Astrocyte of the spinal cord (primary cell): ENCODE data around the gene ZNF326.

Experiments used
- DNase-seq: peaks from one replicate; pipeline ENCODE4 v3.0.0; 2011; ENCODE audit warnings: low read depth, low spot score
- H3K4me3 ChIP-seq: 2 replicates; pipeline ENCODE4 v1.5.1; 2011; ENCODE audit warnings: low read depth, mild to moderate bottlenecking, low read length, moderate library complexity
- CTCF ChIP-seq: IDR thresholded peaks from 2 replicates; pipeline ENCODE4 v1.5.1; 2012; ENCODE audit warnings: low read depth, mild to moderate bottlenecking, low read length, inconsistent platforms
- in situ Hi-C: cut with HindIII; loops from 2 replicates; pipeline ENCODE4 v1.10.0; 2017; ENCODE audit warnings: low sequenced_read_pairs

Gene ZNF326

DNA sequence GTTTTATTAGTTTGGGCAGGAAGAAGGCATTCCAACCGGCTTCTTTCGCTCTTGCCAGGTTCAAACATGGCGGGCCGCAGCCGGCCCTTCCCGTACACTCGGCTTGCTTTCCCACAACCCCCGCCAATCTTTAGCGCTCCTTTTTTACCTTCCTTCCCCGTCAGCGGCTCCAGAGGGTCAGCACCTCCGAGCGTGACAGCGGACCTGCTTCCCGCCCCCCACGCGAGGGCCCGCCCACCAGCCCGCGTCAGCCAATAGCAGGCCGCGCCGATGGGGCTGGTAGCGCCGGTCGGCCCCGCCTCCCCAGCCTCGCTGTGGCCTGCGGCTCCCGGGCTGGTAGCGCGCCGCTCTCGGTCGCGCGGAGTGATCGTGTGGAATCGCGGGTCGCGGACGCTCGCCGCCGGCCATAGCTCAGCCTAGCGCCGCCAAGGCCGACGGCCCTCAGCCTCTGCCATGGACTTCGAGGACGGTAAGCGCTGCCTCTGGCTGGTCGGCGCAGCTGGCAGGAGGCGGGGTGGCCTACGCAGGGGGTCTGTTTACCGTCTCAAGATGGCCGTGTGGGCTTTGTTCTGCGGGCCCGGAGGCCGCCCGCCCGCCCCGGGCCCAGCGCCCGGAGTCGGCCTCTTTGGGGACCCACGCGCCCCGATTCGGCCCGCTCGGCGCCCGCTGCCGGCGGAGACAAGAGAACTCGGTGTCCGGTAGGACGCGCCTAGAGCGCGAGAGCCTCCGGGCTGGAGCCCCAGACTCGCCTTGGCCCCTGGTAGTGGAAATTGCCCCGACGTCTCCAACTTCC, at the start of gene ZNF326:
TSS of gene ZNF326 (plus strand) at position 306 of the 793 bp plus-strand sequence. CDS start at position 454, 148 bp downstream.
- TF ChIP-seq CTCF: no peak
- peak within 1 kb of the TSS; percentile 77 for H3K4me3 ChIP-seq
- peak; percentile 98 for DNase-seq
- in situ Hi-C loops: no loop called here

DNA sequence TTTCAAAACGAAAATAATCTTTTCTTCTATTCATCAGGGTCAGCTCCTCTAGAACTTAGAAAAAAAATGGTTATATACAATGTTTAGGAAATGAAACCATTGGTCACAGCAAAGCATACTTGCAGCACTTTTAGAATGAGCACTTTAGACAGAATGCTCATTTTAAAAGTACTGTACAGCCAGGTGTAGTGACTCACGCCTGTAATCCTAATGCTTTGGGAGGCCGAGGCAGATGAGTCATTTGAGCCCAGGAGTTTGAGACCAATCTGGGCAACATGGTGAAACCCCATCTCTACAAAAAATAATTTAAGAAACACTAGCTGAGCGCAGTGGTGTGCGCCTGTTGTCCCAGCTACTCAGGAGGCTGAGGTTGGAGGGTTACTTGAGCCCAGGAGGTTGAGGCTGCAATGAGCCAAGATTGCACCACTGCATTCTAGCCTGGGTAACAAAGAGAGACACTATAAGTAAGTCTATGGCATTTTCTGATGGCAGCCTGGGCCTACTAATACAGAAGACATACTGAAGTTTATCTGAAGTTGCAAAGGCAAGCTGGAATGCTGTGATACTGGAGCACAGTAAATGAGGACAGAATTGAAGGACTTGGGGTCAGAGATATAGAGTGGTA, 48.9 kb upstream of the ZNF326 start:
- TF ChIP-seq CTCF: no peak
- in situ Hi-C loops: no loop called here
- H3K4me3 ChIP-seq: no peak overlapping the region
- DNase-seq: peak; percentile 47

DNA sequence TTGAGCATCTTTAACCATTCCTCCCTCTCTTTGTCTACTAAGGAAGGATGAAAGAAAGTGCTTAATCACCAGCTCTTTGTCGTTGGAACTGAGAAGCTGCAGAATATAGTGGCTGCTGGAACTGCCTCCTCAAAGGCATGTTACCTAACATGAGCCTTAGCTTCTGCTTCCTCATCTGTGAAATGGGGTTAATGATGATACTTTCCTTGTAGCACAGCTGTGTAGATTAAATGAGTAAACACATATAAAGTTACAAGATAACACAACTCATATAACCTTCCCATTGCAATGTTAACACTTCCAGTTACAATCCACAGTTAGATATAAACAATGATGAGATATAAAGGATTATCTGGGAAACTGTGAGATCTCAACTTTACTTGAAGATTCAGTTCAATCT, 48.4 kb upstream of the ZNF326 start:
- in situ Hi-C loops: no loop called here
- no peak for DNase-seq

DNA sequence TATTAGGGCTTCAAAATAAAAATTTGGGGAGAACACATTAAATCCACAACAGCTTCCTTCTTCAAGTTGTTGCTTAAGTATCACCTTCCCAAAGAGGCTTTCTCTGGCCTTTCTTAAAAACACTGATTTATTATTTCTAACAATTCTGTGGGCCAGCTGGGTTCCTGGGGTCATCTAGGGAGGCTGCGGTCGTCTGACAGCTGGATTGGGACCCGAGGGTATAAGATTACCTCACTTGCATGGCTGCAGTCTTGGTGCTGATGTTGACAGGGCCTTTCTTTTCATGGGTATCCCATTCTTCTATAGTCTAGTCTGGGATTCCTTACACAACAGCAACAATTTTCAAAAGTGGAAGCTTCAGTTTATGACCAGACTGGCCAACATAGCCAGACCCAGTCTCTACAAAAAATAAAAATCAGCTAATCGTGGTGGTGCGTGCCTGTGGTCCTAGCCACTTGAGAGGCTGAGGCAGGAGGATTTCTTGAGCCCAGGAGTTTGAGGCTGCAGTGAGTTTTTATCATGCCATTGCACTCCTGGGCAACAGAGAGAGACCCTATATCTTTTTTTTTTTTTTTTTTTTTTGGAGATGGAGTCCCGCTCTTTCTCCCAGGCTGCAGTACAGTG, 46.1 kb upstream of the ZNF326 start:
- H3K4me3 ChIP-seq: no peak overlapping the region
- no peak for TF ChIP-seq CTCF
- no peak for DNase-seq
- in situ Hi-C loops: no loop called here

More for the DNA sequence above, 48.4 kb upstream of the ZNF326 start:
- no peak for TF ChIP-seq CTCF
- no peak overlapping the region for H3K4me3 ChIP-seq

DNA sequence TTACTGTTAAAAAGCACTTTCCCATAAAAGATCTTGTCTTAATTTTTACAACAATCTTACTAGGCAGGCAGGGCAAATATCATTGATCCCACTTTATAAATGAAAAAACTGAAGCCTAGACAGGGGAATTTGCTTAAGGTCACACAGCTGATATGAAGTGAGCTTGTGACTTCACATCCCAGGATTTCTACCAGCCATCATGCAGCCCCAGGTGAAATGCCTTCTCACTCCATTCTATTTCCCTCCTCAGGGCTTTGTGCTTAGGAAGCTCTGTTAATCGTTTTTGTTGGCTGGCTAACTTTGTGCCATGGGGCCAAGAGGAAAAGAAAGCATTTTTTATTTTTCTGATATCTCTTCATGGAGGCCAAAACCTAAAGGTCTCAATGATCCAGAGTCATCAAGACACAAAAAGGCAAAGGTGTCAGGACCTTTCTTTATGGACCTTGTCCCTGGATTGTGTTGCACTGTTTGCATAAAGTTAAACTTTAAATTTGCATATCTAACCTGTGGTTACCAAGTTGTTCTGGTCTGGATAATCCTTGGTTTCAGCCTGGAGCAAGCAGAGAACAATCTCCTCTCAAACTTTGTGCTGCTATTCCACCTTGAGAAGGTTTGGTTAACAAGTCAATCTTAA, 44.8 kb upstream of the ZNF326 start:
- no peak for DNase-seq
- in situ Hi-C loops: no loop called here
- H3K4me3 ChIP-seq: no peak overlapping the region
- no peak for TF ChIP-seq CTCF

- DNase-seq: no peak
- no peak for TF ChIP-seq CTCF
- in situ Hi-C loops: no loop called here
- no peak overlapping the region for H3K4me3 ChIP-seq
Measured at GRCh38 chr1:89950703-89951102, 44.2 kb upstream of the ZNF326 start.
